ENCODE data around the gene RAET1G. TPM values are rescaled to one million over a fixed set of nuclear protein-coding genes. Genes with fewer than 3 reads are reported as not detected.

The RAET1G gene
- total and polyA plus RNA-seq, 2 of the 13 experiments (the other 11 are each of a cell fraction or from before 2014, with no cell fraction given) = not detected

DNA sequence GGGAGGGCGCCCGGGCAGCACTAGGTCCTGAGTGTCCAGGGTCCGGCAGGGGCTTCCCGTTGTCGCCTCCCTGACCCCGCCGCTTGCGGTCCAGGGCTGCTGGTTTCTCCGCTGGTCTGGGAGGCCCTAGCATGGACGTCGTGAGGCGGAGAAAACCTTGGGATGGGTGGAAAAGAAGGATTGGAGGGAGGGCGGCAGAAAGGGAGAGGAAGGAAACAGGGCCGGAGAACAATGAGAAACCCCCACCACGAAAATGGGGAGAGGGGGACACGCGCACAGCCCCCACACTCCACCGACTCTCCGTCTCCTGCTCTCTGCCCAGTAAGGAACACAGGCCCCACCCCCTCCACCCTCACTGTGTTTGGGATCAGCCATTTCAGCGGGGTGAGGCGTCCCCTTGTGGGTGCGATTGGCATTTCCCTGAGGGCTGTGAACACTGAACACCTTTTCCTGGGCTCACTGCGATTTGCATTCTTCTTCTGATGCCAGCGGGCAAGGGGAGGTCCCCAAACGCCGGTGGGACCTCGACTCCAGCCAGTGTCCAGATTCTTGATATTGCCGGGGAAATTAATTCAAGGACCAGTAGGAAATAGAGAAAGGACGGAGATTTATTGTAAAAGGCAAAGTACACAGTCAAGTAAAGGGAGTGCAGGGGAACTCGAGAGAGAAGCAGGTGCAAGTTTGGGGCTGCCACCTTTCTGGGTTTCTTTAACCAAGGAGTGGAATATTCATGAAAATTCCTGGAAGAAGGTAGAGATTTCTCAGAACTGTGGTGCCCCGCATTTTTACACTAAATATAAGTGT, 3.3 kb upstream of the RAET1G start (continued):
- TF ChIP-seq, protein P1, sequence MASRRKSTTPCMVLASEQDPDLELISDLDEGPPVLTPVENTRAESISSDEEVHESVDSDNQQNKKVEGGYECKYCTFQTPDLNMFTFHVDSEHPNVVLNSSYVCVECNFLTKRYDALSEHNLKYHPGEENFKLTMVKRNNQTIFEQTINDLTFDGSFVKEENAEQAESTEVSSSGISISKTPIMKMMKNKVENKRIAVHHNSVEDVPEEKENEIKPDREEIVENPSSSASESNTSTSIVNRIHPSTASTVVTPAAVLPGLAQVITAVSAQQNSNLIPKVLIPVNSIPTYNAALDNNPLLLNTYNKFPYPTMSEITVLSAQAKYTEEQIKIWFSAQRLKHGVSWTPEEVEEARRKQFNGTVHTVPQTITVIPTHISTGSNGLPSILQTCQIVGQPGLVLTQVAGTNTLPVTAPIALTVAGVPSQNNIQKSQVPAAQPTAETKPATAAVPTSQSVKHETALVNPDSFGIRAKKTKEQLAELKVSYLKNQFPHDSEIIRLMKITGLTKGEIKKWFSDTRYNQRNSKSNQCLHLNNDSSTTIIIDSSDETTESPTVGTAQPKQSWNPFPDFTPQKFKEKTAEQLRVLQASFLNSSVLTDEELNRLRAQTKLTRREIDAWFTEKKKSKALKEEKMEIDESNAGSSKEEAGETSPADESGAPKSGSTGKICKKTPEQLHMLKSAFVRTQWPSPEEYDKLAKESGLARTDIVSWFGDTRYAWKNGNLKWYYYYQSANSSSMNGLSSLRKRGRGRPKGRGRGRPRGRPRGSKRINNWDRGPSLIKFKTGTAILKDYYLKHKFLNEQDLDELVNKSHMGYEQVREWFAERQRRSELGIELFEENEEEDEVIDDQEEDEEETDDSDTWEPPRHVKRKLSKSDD (CRISPR knock-in tag; IDR thresholded peaks at IDR 0.05; ENCODE audit: low read depth) = peak; percentile 38; the same call in 1 of the 2 replicates
- TF ChIP-seq, protein P2, sequence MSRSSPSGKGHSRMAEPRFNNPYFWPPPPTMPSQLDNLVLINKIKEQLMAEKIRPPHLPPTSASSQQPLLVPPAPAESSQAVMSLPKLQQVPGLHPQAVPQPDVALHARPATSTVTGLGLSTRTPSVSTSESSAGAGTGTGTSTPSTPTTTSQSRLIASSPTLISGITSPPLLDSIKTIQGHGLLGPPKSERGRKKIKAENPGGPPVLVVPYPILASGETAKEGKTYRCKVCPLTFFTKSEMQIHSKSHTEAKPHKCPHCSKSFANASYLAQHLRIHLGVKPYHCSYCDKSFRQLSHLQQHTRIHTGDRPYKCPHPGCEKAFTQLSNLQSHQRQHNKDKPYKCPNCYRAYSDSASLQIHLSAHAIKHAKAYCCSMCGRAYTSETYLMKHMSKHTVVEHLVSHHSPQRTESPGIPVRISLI (CRISPR knock-in tag; IDR thresholded peaks at IDR 0.05; ENCODE audit: borderline replicate concordance) = no peak
- TF ChIP-seq, protein P3, sequence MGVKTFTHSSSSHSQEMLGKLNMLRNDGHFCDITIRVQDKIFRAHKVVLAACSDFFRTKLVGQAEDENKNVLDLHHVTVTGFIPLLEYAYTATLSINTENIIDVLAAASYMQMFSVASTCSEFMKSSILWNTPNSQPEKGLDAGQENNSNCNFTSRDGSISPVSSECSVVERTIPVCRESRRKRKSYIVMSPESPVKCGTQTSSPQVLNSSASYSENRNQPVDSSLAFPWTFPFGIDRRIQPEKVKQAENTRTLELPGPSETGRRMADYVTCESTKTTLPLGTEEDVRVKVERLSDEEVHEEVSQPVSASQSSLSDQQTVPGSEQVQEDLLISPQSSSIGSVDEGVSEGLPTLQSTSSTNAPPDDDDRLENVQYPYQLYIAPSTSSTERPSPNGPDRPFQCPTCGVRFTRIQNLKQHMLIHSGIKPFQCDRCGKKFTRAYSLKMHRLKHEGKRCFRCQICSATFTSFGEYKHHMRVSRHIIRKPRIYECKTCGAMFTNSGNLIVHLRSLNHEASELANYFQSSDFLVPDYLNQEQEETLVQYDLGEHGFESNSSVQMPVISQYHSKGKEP (CRISPR knock-in tag; IDR thresholded peaks at IDR 0.05) = no peak
- TF ChIP-seq CBX5 (CRISPR knock-in tag; IDR thresholded peaks at IDR 0.05; ENCODE audit: borderline replicate concordance) (peak; percentile 10; the same call in 1 of the 2 replicates), RXRA (CRISPR knock-in tag; IDR thresholded peaks at IDR 0.05) (peak; percentile 17; the same call in 1 of the 2 replicates), ASH2L (IDR thresholded peaks at IDR 0.05; ENCODE audit: insufficient read length, low read depth, low read length) (peak; percentile 36), AGO1 (IDR thresholded peaks at IDR 0.05; ENCODE audit: low read depth, low read length, poor library complexity, severe bottlenecking) (no peak), SOX6 (IDR thresholded peaks at IDR 0.05) (no peak), SOX6 (CRISPR knock-in tag; IDR thresholded peaks at IDR 0.05) (peak; percentile 22; the same call in 1 of the 2 replicates), ZNF547 (CRISPR knock-in tag; IDR thresholded peaks at IDR 0.05) (0 out of 2 replicates have a peak, but pooled peaks have one; percentile 35), ZNF260 (CRISPR knock-in tag; IDR thresholded peaks at IDR 0.05; ENCODE audit: borderline replicate concordance, low read depth) (0 out of 2 replicates have a peak, but pooled peaks have one; percentile 93)
- TF ChIP-seq, protein P4, sequence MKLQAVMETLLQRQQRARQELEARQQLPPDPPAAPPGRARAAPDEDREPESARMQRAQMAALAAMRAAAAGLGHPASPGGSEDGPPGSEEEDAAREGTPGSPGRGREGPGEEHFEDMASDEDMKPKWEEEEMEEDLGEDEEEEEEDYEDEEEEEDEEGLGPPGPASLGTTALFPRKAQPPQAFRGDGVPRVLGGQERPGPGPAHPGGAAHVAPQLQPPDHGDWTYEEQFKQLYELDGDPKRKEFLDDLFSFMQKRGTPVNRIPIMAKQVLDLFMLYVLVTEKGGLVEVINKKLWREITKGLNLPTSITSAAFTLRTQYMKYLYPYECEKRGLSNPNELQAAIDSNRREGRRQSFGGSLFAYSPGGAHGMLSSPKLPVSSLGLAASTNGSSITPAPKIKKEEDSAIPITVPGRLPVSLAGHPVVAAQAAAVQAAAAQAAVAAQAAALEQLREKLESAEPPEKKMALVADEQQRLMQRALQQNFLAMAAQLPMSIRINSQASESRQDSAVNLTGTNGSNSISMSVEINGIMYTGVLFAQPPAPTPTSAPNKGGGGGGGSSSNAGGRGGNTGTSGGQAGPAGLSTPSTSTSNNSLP (IDR thresholded peaks at IDR 0.05; ENCODE audit: low read depth, low read length) = peak; percentile 38; the same call in 1 of the 2 replicates
- TF ChIP-seq, protein P5, sequence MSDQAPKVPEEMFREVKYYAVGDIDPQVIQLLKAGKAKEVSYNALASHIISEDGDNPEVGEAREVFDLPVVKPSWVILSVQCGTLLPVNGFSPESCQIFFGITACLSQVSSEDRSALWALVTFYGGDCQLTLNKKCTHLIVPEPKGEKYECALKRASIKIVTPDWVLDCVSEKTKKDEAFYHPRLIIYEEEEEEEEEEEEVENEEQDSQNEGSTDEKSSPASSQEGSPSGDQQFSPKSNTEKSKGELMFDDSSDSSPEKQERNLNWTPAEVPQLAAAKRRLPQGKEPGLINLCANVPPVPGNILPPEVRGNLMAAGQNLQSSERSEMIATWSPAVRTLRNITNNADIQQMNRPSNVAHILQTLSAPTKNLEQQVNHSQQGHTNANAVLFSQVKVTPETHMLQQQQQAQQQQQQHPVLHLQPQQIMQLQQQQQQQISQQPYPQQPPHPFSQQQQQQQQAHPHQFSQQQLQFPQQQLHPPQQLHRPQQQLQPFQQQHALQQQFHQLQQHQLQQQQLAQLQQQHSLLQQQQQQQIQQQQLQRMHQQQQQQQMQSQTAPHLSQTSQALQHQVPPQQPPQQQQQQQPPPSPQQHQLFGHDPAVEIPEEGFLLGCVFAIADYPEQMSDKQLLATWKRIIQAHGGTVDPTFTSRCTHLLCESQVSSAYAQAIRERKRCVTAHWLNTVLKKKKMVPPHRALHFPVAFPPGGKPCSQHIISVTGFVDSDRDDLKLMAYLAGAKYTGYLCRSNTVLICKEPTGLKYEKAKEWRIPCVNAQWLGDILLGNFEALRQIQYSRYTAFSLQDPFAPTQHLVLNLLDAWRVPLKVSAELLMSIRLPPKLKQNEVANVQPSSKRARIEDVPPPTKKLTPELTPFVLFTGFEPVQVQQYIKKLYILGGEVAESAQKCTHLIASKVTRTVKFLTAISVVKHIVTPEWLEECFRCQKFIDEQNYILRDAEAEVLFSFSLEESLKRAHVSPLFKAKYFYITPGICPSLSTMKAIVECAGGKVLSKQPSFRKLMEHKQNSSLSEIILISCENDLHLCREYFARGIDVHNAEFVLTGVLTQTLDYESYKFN (CRISPR knock-in tag; conservative IDR thresholded peaks at IDR 0.05) = peak; percentile 18; the same call in 1 of the 2 replicates
